PC-3 (cell line): Measurements from ENCODE around the gene ZDHHC19.

ENCODE experiments used
- EZH2 ChIP-seq: fragments of 300-600 bp; sonication (generic); IDR thresholded peaks from one replicate; pipeline ENCODE4 v1.6.1; 2017; ENCODE audit warnings: antibody characterized with exemption, mild to moderate bottlenecking, low read length; ENCODE audit not compliant: unreplicated experiment
- TF ChIP-seq, protein P1 (sequence below): fragments of 300-600 bp; sonication (generic); conservative IDR thresholded peaks from 2 replicates; pipeline ENCODE4 v1.5.1; 2017; ENCODE audit warnings: antibody characterized with exemption, low read depth, mild to moderate bottlenecking, low read length

DNA sequence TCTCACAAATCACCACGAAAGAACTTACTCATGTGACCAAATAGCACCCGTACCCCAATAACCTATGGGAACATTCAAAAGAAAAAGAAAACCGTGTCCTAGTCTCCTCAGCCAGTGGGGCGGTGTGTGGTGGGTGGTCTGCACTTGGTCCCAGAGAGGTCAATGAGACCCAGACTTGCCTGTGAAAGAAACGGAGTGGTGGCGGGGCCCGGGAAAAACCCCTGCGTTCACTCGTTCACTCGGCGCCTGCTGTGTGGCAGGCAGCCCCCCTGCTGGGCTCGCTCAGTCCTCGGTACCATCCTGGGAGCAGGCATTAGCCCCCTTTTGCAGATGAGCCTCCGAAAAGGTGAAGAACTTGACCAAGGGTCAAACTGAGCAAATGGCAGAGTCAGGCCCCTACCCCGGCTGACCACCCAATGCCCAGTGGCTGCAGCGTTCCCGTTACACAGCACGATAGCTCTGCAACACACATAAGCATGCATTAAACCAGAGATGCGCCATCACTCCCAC is 36.0 kb downstream of the ZDHHC19 start:
- TF ChIP-seq, protein P1, sequence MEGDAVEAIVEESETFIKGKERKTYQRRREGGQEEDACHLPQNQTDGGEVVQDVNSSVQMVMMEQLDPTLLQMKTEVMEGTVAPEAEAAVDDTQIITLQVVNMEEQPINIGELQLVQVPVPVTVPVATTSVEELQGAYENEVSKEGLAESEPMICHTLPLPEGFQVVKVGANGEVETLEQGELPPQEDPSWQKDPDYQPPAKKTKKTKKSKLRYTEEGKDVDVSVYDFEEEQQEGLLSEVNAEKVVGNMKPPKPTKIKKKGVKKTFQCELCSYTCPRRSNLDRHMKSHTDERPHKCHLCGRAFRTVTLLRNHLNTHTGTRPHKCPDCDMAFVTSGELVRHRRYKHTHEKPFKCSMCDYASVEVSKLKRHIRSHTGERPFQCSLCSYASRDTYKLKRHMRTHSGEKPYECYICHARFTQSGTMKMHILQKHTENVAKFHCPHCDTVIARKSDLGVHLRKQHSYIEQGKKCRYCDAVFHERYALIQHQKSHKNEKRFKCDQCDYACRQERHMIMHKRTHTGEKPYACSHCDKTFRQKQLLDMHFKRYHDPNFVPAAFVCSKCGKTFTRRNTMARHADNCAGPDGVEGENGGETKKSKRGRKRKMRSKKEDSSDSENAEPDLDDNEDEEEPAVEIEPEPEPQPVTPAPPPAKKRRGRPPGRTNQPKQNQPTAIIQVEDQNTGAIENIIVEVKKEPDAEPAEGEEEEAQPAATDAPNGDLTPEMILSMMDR: no peak
- TF ChIP-seq EZH2: no peak
